IMR-90 (cell line): Measurements from ENCODE around the gene TMEM37. TPM values are rescaled to one million over a fixed set of nuclear protein-coding genes. Genes with fewer than 3 reads are reported as not detected.

Experiments used
- ATAC-seq: fragments of 200-7000 bp; cut with Tn5 transposase; 2 replicates; pipeline ENCODE4 v1.9.1; 2020; ENCODE audit warnings: low read depth, mild to moderate bottlenecking, moderate library complexity
- BruUV-seq: library from RNA; stranded (reverse); fragments of 400-500 nt; replicated peaks from 2 replicates; lab custom pipeline; 2021; lab: Mats Ljungman, UMichigan
- CTCF ChIA-PET: fragments of 300-600 bp; formaldehyde crosslinking; extraction: SDS; loops from one replicate; lab custom pipeline; 2021; ENCODE audit warnings: antibody characterized with exemption; lab: Yijun Ruan, JAX
- POLR2A ChIA-PET: fragments of 300-600 bp; sonication (Branson Sonifier 250); formaldehyde crosslinking; loops from one replicate; lab custom pipeline; 2022; ENCODE audit warnings: antibody characterized with exemption; ENCODE audit not compliant: unreplicated experiment; lab: Charles Lee
- DNase-seq: peaks from one replicate; pipeline ENCODE4 v3.0.0; 2013
- H2AFZ ChIP-seq: replicated peaks from 2 replicates; pipeline ENCODE3; 2013; ENCODE audit warnings: low read length, mild to moderate bottlenecking; ENCODE audit not compliant: poor library complexity
- H2AK5ac ChIP-seq: 2 replicates; pipeline ENCODE4 v1.6.1; 2013; ENCODE audit warnings: low read depth, low read length, inconsistent platforms
- H2AK9ac ChIP-seq: replicated peaks from 2 replicates; pipeline ENCODE3; 2013; ENCODE audit warnings: mild to moderate bottlenecking, low read depth, low read length, moderate library complexity; ENCODE audit not compliant: poor library complexity
- H2BK120ac ChIP-seq: 2 replicates; pipeline ENCODE4 v1.6.1; 2013; ENCODE audit warnings: low read depth, low read length, inconsistent platforms
- H2BK15ac ChIP-seq: 3 replicates; pipeline ENCODE4 v1.6.1; 2013; ENCODE audit warnings: low read depth, low read length, inconsistent platforms
- H2BK20ac ChIP-seq: 2 replicates; pipeline ENCODE4 v1.6.1; 2013; ENCODE audit warnings: low read depth, mild to moderate bottlenecking, inconsistent platforms, low read length, moderate library complexity
- H2BK5ac ChIP-seq: 2 replicates; pipeline ENCODE4 v1.6.1; 2013; ENCODE audit warnings: mild to moderate bottlenecking, low read depth, low read length, inconsistent platforms; ENCODE audit not compliant: poor library complexity, severe bottlenecking
- H3K14ac ChIP-seq: replicated peaks from 2 replicates; pipeline ENCODE4 v1.6.1; 2013; ENCODE audit warnings: low read depth, low read length, inconsistent platforms
- H3K18ac ChIP-seq: 2 replicates; pipeline ENCODE4 v1.6.1; 2013; ENCODE audit warnings: low read depth, low read length, control low read depth
- H3K23ac ChIP-seq: 2 replicates; pipeline ENCODE4 v1.6.1; 2013; ENCODE audit warnings: low read depth, low read length, inconsistent platforms
- H3K27ac ChIP-seq: 2 replicates; pipeline ENCODE4 v1.5.1; 2013; ENCODE audit warnings: mild to moderate bottlenecking, control low read depth, low read length; ENCODE audit not compliant: insufficient read depth
- H3K27me3 ChIP-seq: 2 replicates; pipeline ENCODE4 v1.6.1; 2013; ENCODE audit warnings: low read length; ENCODE audit not compliant: control insufficient read depth, insufficient read depth
- H3K36me3 ChIP-seq: 2 replicates; pipeline ENCODE4 v1.6.1; 2013; ENCODE audit warnings: low read length, mixed read lengths; ENCODE audit not compliant: control insufficient read depth, insufficient read depth
- H3K4ac ChIP-seq: 2 replicates; pipeline ENCODE4 v1.6.1; 2013; ENCODE audit warnings: low read depth, low read length, inconsistent platforms
- H3K4me1 ChIP-seq: 2 replicates; pipeline ENCODE4 v1.6.1; 2013; ENCODE audit warnings: low read length, mixed read lengths; ENCODE audit not compliant: control insufficient read depth, insufficient read depth
- H3K4me2 ChIP-seq: 2 replicates; pipeline ENCODE4 v1.6.1; 2013; ENCODE audit warnings: low read depth, mild to moderate bottlenecking, control low read depth, low read length, moderate library complexity
- H3K4me3 ChIP-seq: 2 replicates; pipeline ENCODE4 v1.5.1; 2013; ENCODE audit warnings: low read depth, mild to moderate bottlenecking, control low read depth, low read length, moderate library complexity; ENCODE audit not compliant: insufficient read depth
- H3K56ac ChIP-seq: 2 replicates; pipeline ENCODE4 v1.6.1; 2013; ENCODE audit warnings: low read length, inconsistent platforms; ENCODE audit not compliant: insufficient read depth; ENCODE audit errors: extremely low read depth
- H3K79me1 ChIP-seq, 2 experiments: 2 replicates each; pipeline ENCODE4 v1.6.1; 2013; ENCODE audit warnings: low read length in 2 of 2, inconsistent platforms in 1 of 2, low read depth in 1 of 2
- H3K9ac ChIP-seq: 2 replicates; pipeline ENCODE4 v1.6.1; 2013; ENCODE audit warnings: low read depth, low read length, control low read depth
- H3K9me1 ChIP-seq: 2 replicates; pipeline ENCODE4 v1.6.1; 2013; ENCODE audit warnings: low read length, inconsistent platforms; ENCODE audit not compliant: insufficient read depth
- H3K9me3 ChIP-seq: 2 replicates; pipeline ENCODE4 v1.6.1; 2013; ENCODE audit warnings: low read length; ENCODE audit not compliant: control insufficient read depth, insufficient read depth
- H4K20me1 ChIP-seq: 2 replicates; pipeline ENCODE4 v1.6.1; 2013; ENCODE audit warnings: low read length, inconsistent platforms; ENCODE audit not compliant: insufficient read depth
- H4K5ac ChIP-seq: 2 replicates; pipeline ENCODE4 v1.6.1; 2013; ENCODE audit warnings: mild to moderate bottlenecking, low read depth, low read length, control low read depth
- H4K8ac ChIP-seq, 2 experiments: 2 replicates each; pipeline ENCODE4 v1.6.1; 2013; ENCODE audit warnings: low read depth in 2 of 2, low read length in 2 of 2, control low read depth in 1 of 2, inconsistent platforms in 1 of 2
- H4K91ac ChIP-seq: 2 replicates; pipeline ENCODE4 v1.6.1; 2013; ENCODE audit warnings: low read depth, low read length, inconsistent platforms; ENCODE audit not compliant: insufficient read depth
- BHLHE40 ChIP-seq: fragments of 150-350 bp; IDR thresholded peaks from 2 replicates; pipeline ENCODE4 v1.6.1; 2016; ENCODE audit warnings: mild to moderate bottlenecking, low read depth, low read length
- CEBPB ChIP-seq: IDR thresholded peaks from 2 replicates; pipeline ENCODE4 v1.6.1; 2012; ENCODE audit warnings: low read depth, low read length, improper control_type of control experiment
- ELK1 ChIP-seq: fragments of 150-350 bp; IDR thresholded peaks from 2 replicates; pipeline ENCODE4 v1.6.1; 2016; ENCODE audit warnings: low read depth, mild to moderate bottlenecking, low read length, moderate library complexity, borderline replicate concordance
- FOS ChIP-seq: fragments of 150-350 bp; IDR thresholded peaks from 2 replicates; pipeline ENCODE4 v1.6.1; 2016; ENCODE audit warnings: low read depth, low read length
- MAZ ChIP-seq: IDR thresholded peaks from 2 replicates; pipeline ENCODE4 v1.6.1; 2012; ENCODE audit warnings: low read depth, mild to moderate bottlenecking, low read length, improper control_type of control experiment, moderate library complexity, borderline replicate concordance
- NFE2L2 ChIP-seq: fragments of 150-350 bp; IDR thresholded peaks from 2 replicates; pipeline ENCODE4 v1.6.1; 2016; ENCODE audit warnings: low read depth, mild to moderate bottlenecking, low read length
- RAD21 ChIP-seq: IDR thresholded peaks from 2 replicates; pipeline ENCODE4 v1.6.1; 2012; ENCODE audit warnings: low read length, improper control_type of control experiment
- RFX5 ChIP-seq: IDR thresholded peaks from 2 replicates; pipeline ENCODE4 v1.8.0; 2012; ENCODE audit warnings: low read depth, mild to moderate bottlenecking, low read length, moderate library complexity
- SMC3 ChIP-seq: fragments of 150-350 bp; IDR thresholded peaks from 2 replicates; pipeline ENCODE4 v1.6.1; 2016; ENCODE audit warnings: low read depth, mild to moderate bottlenecking, antibody characterized with exemption, low read length, moderate library complexity
- USF2 ChIP-seq: fragments of 150-350 bp; IDR thresholded peaks from 2 replicates; pipeline ENCODE4 v1.6.1; 2017; ENCODE audit warnings: mild to moderate bottlenecking, antibody characterized with exemption, low read length, low read depth
- WGBS, 2 experiments: methylation state at CpG; one replicate each; pipeline versions ENCODE4 v1.1.5 to v1.1.7; 2013; ENCODE audit warnings: missing lambda C conversion rate in 2 of 2; ENCODE audit not compliant: insufficient read length in 1 of 2; ENCODE audit errors: extremely low coverage in 2 of 2; 5-methylcytosine and 5-hydroxymethylcytosine counted together
- dilution Hi-C: fragments of 300-500 bp; cut with HindIII; formaldehyde crosslinking; loops from one replicate; pipeline ENCODE4 v1.14.3; 2018; ENCODE audit warnings: low sequenced_read_pairs; ENCODE audit not compliant: unreplicated experiment
- in situ Hi-C: fragments of 300-500 bp; cut with MboI; formaldehyde crosslinking; loops from 3 replicates; pipeline ENCODE4 v1.14.3; 2019; ENCODE audit warnings: low sequenced_read_pairs, inconsistent platforms, mixed read lengths
- intact Hi-C: fragments of 100-400 bp; cut with micrococcal nuclease; formaldehyde crosslinking; loops from 2 replicates; pipeline ENCODE4 v1.10.0; 2022
- polyA plus RNA-seq, 3 experiments: library from polyadenylated mRNA; depleted of rRNA; stranded (reverse); fragments of >200 nt; gene quantifications; 2 replicates each; pipeline ENCODE4 v1.2.3, GENCODE V29; 2012; ENCODE audit warnings: low replicate concordance in 1 of 3
- total RNA-seq: library from RNA; depleted of rRNA; stranded (reverse); fragments of >200 nt; gene quantifications from 2 replicates; pipeline ENCODE4 v1.2.3, GENCODE V29; 2012

The TMEM37 gene
- total and polyA plus RNA-seq, 2 of the 4 experiments (the other 2 are of a cell fraction): under 0.01 to 0.39 TPM

GRCh38 chr2:119434664-119435063, 3.0 kb downstream of the TMEM37 start:
- ChIA-PET POLR2A (no interaction called here), CTCF (no interaction called here)
- H2AK5ac ChIP-seq: no peak overlapping the region

More at GRCh38 chr2:119434664-119435063, 3.0 kb downstream of the TMEM37 start:
- Histone ChIP-seq H2BK5ac (no peak overlapping the region), H3K4me2 (no peak overlapping the region), H2AFZ (no peak overlapping the region), H3K9me3 (no peaks in the 10 kb centered on the region; the same call in 1 of the 2 replicates), H2AK9ac (no peak overlapping the region), H3K4ac (no peak overlapping the region), H2BK120ac (no peak overlapping the region), H3K9me1 (no peaks in the 10 kb centered on the region), H3K36me3 (no peaks in the 10 kb centered on the region), H3K9ac (no peak overlapping the region), H3K14ac (no peak overlapping the region), H3K27ac (no peak overlapping the region), H3K27me3 (peaks cover 55% of the 10 kb centered on the region), H2BK15ac (no peak overlapping the region), H4K5ac (no peak overlapping the region), H4K91ac (no peak overlapping the region), H3K56ac (no peak overlapping the region), H4K8ac (no peak overlapping the region), H3K23ac (no peak overlapping the region), H3K4me3 (no peak overlapping the region), H2BK20ac (no peak overlapping the region), H3K18ac (no peak overlapping the region), H4K20me1 (no peaks in the 10 kb centered on the region), H3K4me1 (peaks cover 3% of the 10 kb centered on the region; the same call in 1 of the 2 replicates), H3K79me1 (no peaks in the 10 kb centered on the region)
- intact Hi-C loops: no loop called here
- no peak for ATAC-seq
- dilution Hi-C loops: no loop called here
- no peak for DNase-seq
- TF ChIP-seq NFE2L2 (no peak), FOS (no peak), BHLHE40 (no peak), CEBPB (no peak), RAD21 (no peak), RFX5 (no peak), MAZ (no peak), SMC3 (no peak), ELK1 (no peak), USF2 (no peak)
- in situ Hi-C loops: no loop called here
- no TSS peak for BruUV-seq
- WGBS, 2 experiments: 57% methylated on average over 4 of the region's 6 CpGs; no CpG with 5 or more reads in 1 of the 2 experiments
